Smooth muscle cell of the brain vasculature (primary cell): ENCODE results near the gene FMN1.

Source experiments
- DNase-seq: peaks from one replicate; pipeline ENCODE4 v3.0.0-alpha.2; 2012; ENCODE audit warnings: low read depth, low spot score

FMN1 gene

DNA sequence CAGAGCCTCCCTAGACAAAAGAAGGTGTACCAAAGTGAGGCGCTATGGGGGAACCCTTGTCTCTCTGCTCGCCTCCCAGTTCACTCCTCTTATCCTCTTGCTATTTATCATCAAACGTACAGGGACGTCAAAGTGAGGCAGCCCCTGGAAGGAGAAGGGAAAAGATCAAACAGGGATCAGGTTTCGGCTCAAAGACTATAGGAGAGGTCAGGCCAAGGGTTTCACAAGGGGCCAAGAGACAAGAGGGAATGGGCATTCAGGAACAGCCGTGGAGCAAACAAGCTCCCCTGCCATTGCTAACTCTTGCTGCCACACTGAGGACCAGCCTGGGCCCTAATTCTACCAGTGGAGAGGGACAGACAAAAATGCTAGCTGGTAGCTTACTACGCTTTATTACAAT lies 308.1 kb downstream of the FMN1 start:
- DNase-seq, result no peak

DNA sequence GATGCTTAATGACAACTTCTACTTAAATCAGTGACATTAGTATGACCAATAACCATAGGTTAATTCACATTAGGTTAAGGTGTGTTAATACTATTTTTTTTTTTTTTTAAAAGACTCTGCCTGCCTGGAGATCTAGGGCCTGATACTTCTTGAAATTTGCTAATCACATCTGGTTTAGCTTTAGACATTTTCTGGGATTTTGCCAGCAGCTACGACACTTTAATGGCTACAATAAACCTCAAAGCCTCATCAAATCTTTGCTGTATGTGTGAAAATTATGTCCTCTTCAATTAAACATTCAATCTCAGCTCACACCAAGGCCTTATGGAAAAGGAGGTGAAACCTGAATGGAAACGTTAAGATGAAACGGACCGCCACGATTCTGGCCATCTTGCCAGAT lies 308.8 kb downstream of the FMN1 start:
- DNase-seq, result no peak

DNA sequence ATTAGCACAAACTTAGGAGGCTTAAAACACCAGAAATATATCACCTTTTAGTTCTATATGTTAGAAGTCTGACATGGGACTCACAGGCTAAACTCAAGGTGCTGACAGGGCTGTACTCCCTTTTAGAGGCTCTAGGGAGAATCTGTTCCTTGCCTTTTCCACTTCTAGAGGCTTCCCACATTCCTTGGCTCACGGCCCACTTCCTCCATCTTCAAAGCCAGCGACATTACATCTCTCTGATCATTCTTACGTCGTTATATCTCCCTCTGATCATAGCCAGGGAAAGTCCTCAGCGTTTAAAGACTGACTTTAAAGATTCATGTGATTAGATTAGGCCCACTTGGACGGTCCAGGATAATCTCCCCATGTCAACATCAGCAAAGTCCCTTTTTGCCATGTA lies 310.4 kb downstream of the FMN1 start:
- DNase-seq, result no peak

DNA sequence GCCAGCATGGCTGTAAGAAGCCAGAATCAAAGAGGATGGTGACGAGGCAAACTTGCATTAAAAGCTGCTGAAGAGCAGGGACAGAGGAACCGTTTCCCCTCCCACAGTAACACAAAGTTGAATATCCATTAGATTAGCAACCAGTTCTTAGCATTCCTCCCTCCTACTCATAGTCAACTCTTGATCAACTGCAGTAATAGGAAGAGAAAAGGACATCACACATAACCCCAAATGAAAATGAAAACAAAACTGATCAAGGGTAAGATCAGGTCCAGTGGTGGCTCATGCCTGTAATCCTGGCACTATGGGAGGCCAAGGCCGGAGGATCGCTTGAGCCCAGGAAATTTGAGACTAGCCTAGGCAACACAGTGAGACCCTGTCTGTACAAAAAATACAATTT lies 311.6 kb downstream of the FMN1 start:
- no peak for DNase-seq

DNA sequence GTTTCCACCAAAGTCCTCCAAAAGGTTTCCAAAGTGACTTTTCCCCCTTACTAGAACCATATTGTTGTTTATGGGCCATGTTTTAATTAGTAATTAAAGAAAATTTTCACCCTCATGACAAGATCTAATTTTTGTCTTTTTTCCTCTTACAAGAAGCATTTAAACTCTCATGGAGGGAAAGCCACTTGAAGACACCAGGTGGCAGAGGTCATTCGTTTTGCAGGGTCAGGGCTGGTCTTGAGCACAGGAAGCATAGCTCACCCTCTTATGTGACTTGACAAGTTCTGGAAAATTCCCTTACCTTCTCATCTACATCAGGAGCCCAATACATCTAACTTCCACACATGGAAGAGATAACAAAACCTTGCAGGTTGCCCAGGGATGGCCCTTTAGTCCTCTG lies 313.0 kb downstream of the FMN1 start:
- no peak for DNase-seq

DNA sequence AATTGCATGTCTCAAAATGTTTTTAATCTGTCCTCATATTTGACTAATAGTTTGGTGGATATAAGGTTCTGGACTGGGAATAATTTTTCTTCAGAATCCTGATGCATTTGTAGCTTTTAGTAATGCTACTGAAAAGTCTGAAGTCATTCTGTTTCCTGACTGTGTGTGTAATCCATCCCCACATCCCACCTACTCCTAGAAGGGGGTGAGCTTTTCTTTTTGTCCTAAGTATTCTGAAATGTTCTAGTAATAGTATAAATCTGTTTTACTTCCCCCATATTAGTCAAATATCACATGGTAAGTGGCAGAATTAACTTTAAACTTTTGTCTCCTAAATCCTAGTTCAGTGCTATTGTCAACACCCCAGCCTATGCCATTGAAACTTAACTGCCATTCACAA lies 313.9 kb downstream of the FMN1 start:
- DNase-seq, result no peak

DNA sequence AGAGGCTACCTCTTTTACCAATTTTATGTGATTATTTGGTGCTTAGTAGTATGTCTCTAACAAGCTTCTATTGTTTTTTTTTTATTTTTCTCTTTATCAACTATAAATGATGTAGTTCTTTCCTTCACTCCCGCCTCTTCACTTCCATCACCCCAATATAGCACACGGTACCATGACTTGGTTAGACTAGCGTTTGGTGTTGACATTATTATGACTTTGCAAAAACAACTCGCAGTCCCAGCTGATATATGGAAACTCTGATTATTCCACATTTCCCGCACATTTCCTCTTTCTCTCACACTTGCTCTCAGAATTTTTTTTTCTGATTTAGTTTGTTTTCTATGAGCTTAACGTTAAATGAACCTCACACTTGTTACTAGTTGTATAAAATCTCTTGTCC lies 314.5 kb downstream of the FMN1 start:
- DNase-seq, result no peak

DNA sequence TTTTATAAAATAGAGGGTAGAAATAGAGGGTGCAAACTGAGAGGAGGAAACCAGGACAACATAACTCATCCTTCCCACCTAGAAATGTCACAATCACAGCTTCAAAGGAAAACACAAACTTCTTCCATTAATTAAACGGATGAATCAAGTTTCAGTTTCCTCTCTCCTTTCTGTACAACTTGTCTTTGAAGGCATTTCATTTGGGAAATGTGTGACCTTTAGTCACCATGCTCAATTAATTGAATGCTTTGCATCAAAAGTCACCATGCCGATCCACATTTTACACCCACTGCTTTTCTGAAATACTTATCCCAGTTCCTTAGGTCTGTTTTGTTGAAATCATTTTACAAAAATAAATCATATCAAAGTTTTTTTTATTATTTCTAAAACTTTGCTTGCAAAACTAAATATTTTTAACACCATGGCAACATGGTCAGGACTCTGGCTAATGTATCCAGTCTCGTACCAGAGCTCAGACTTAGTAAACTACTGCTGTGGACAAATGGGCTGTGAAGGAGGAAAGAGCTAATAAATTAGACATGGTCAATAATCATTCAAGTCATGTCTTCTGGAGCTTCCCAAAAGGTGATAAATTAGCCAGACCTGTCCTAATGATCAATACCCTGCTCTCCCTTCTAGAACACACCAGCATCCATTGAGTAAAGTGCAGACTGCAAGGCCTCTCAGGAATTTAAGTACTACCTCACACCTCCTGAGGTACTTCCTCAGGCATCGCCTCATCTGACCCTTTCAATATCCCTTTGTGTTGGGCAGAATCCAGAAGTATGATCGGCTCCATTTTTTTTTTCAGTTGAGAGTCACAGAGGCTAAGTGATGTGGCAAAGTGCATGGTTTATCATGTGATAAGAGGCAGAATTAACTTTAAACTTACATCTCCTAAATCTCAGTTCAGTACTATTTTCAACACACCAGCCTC lies 315.4 kb downstream of the FMN1 start:
- no peak for DNase-seq

DNA sequence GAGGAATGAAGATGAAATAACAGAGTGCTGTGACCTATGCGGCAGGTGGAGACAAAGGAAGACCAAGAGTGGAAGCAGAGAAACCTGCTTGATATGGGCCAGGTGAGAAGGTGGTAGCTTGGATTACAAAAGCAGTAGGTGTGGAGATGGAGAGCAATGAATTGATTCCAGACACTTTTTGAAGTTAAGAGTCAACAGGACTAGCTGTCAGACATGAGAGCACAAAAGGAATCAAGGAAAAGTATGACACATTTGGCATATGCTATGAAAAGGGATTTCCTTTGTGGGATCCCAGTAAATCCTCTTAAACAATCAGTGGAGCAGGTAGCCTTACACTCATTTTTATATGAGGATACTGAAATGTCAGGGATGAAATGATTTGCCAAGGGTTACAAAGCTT lies 316.2 kb downstream of the FMN1 start:
- no peak for DNase-seq

DNA sequence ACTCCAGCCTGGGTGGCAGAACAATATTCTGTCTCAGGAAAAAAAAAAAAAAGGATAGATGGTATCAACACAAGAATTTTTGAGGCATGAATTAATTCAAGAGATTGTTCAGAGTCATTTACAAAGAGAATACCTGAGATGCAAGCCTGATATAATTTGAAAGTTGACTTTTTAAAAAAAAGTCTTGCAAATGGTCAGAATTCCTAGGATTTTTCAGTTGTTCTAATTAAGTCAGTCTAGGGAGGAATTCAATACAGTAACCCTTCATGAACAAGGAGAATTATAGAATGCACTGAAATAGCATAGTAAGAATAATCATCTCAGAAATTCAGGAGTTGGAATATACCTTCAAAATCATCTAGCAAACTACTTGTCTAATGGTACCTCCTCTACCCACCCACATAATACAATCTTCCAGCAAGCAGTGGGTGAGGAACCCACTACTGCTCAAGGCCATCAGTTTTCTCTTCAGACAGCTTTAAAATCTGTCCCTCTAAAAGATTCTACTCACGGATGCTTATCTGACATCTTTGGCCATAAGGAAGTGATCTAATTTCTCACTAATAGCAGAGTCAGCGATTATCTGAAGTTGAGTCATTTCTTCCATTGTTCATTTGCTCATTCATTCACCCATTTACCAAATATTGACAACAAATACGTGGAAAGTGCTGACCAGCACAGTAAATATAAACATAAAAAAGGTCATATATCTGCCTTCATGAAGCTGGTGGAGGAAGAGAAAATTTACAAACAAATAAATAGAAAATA lies 317.1 kb downstream of the FMN1 start:
- DNase-seq, result no peak

DNA sequence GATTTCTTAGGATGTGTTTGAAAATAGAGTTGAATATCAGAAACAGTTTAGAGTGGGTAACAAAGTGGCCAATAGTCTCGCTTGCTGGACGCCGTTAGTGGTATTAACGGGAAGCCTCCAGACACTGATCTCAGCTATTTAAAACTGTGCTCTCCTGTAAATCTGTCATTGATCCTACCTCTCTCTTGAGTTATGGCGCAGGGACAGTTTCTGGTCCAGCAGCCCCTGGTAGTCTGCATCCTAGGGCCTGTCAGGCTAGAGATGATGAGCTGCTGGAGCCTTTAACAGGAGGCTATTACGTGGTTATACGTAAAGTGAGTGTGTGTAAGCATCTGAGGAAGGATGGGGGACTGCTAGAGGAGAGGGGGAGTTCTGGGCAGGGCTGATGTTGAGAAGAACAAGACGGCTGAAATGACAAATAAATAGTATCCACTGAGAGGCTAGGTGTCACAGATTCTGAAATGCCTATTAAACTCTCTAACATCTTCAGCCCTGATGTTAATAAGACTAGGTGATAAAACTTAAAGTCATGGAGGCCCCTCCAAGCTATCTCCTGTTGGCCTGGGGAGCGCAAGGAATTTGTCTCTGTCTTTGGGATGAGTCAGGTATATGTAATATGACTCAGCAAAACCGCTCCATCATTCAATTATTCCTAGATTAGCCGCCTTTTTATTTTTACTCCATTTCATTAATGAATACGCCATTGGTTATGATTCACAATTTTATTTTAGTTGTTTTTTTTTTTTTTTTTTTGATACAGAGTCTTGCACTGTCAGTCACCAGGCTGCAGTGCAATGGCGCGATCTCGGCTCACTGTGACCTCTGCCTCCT lies 321.0 kb downstream of the FMN1 start:
- no peak for DNase-seq

DNA sequence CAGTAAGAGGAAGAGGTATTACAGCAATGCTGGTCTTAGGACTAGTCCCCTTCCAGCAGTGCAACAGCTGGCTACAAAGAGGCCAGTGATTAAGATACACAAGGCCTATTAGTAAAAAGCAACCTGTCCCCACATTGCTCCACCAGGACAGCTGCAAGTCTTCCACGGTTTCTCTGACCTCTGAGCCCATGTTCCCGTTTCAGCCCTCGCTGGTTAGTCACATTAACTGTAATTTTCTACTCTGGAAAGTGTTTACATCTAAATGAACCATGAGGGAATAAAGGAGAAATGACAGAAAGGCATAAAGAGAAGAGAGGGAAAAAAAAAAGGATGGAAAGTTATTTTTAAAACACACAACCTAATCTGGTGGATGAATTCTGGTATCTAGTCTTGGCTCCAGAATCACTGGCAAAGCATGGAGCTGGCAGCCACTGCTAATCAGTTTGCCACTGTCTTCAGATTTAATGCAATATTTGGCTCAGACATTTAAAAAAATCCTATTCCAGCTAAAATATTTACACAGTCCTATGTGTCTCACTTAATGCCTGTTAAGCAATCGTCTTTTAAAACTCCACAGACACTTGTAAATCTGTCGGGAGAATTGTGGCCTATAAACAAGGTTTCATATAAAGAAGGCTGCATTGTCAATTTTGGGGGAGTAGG lies 321.8 kb downstream of the FMN1 start:
- DNase-seq, result no peak

DNA sequence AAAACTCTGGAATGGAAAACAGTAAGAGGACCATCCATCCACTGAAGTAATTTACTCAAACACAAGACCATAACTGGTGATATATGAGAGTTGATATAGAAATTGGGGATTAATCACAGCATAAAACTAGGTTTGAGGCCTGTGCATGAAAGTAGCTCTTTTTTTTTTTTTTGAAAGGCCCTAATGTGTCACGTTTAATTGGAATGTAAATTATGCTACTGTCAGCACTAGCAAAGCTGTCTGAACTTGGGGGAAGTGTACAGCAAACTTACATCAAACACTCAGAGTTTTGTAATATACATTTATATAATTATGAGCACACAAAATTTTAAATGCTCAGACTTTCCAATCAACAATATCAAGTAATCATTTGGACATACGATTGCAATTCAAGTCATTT lies 322.6 kb downstream of the FMN1 start:
- DNase-seq, result no peak

DNA sequence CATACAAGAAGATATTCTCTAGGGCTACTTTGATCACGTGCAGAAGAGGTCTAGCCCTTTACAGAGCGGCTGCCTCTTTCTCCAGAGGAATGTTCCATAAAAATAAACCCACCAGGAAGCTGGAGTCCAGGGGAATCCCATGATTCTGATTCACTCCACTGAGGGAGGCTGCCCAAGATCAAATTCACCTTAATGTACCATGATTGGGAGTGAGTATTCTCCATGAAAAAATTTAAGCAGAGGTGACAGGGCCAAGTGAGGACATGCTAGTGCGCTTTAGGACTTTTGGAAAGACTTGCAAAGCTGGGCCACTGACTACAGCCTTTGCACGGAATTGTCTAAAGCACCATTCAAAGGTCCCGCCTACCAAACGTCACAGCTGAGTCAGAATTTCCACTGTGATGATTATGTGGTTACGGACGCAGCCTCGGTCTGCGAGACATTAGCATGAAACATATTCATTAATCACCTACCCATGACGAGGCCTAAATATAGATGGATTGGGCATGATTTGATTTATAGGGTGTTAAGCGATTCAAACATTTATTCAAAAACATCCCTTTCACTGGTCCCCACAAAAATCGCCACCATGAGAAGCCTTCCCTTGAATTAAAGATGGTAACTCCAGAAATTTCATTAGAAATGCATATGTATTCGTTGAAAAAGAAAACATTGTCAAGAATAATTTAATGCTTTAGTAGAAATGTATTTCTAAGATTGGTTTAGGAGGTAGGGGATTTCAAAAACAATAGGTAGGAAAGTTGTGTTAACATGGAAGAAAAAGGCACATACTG lies 324.1 kb downstream of the FMN1 start:
- DNase-seq, result no peak

DNA sequence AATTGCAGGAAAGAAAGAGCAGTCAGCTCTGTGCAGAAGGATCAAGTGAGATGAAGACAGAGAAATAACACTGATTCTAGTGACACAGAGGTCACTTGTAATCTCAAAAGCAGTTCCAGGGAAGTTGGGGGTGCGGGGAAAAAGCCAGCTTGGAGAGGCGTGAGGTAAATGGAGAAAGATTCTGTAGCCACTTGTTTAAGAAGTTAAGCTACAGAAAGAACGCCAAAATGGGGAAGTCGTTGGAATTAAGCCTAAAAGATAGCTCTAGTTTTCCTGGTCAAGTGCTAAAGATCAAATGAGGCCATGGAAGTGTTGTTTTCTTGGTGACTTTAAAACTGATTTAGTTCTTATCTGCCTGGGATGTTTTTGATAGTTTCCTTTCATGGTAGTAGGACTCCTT lies 324.7 kb downstream of the FMN1 start:
- DNase-seq, result no peak

DNA sequence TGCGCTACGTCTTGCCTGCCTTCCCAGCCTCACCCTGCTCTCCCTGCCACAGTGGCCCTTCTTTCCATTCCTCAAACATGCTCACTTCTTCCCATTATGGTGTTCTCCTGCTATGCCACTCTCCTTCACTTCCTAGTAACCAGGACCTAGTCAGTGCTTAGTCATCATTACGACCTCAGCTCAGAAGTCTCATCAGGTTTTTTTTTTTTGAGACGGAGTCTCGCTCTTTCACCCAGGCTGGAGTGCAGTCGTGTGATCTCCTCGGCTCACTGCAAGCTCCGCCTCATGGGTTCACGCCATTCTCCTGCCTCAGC lies 327.2 kb downstream of the FMN1 start:
- no peak for DNase-seq

DNA sequence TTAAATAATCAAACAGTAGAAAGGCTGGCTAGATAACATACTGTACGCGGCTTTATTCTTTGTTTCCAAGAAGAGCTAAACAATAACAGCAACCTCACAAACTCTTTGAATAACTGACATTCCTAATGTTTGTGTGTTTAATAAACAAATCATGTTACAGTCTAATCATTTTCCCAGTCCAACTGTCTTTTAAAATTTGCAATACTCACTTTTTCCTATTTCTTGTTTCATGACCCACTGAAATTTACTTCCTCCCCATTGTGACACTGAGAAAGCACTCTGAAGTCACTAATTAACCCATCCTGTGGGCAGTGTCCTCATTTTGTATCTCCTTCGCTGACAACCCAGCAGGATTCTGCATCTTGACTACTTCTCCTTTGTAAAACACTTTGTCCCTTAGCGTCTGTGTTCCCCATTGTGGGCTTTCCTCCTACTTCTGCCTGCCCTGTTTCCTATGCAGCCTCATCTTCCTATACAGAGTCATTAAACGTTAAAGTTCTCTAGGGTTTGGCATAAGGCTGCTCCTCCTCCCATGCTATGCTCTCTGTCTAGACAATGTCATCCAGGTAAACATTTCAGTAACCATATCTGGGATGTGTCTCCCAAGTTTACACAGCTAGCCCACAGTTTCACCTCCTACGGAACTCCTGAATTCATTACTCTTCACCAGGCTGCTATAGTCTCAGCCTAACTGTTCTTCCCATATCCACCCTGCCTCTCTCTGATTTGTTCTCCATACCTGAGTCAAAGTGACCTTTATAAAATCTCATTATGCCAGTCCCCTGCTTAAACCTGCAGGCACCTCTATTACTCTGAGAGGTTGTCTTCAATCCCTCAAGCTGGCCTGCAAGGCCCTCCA lies 327.8 kb downstream of the FMN1 start:
- DNase-seq, result no peak

DNA sequence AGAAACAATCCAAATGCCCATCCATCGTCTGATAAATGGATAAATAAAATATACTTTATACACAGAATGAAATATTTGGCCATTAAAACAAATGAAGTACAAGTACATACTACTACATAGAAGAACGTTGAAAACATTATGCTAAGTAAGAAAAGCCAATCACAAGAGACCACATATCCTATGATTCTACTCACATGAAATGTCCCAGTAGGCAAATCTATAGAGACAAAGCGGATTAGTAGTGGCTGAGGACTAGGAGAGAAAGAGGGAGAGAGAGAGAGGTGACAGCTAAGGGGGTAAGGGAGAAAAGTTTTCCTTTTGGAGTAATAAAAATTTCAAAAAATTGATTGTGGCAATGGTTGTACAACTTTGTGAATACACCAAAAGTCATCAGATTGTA lies 329.7 kb downstream of the FMN1 start:
- DNase-seq, result no peak

DNA sequence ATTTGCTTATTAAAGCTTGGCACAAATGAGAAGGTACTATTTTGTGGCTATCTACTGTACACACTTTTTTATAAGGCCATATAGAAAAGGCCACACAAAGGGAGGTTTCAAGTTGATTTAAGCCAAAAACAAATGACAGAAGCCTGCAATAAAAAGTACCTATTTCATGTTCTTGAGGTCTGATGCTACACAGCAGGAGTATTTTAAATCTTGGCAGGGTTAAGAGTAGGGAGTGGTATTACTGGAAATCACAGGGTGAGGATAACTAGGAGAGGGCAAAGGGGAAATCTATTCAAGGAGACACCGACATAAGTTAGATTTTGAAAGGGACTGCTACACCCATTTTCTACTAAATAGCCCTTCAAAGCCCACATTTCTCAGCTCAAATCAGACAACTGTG lies 330.5 kb downstream of the FMN1 start:
- no peak for DNase-seq

DNA sequence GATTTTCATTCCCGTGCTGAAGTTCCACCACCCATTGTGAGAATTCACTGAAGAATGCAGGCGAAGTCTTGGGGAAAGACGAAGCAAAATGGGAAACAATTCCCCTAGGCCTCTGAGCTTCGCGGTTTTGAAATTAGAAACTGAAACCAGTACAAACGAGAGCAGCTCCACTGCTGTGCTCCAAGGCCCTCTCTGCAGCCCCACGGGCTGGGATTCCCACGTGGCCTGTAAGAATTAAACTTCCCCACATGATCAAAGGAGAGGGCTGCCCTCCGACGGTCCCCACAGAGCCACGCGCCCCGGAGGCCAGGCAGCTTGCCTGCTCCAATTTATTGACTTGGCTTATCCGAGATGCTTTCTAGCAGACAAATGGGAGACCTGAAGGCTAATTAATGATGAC lies 332.8 kb downstream of the FMN1 start:
- peak; percentile 91 for DNase-seq
